GM12878 (cell line): ENCODE results near the gene SEC31B. TPM values are rescaled to one million over a fixed set of nuclear protein-coding genes. Genes with fewer than 3 reads are reported as not detected.

Experiments
- ATAC-seq: fragments of 200-7000 bp; cut with Tn5 transposase; 3 replicates; pipeline ENCODE4 v1.9.1; 2020; ENCODE audit warnings: mild to moderate bottlenecking, moderate library complexity
- BruUV-seq: library from RNA; stranded (reverse); fragments of 400-500 nt; replicated peaks from 2 replicates; lab custom pipeline; 2021; lab: Mats Ljungman, UMichigan
- CTCF ChIA-PET: fragments of 300-600 bp; sonication (Branson Sonifier 250); formaldehyde crosslinking; extraction: SDS; loops from one replicate; lab custom pipeline; 2021; ENCODE audit warnings: inconsistent platforms; lab: Yijun Ruan, JAX
- POLR2A ChIA-PET: fragments of 350-600 bp; formaldehyde crosslinking; extraction: SDS; loops from one replicate; lab custom pipeline; 2021; ENCODE audit warnings: inconsistent platforms; lab: Charles Lee
- RAD21 ChIA-PET: fragments of 300-600 bp; sonication (Branson Sonifier 250); formaldehyde crosslinking; loops from one replicate; lab custom pipeline; 2023; ENCODE audit warnings: antibody characterized with exemption; ENCODE audit not compliant: unreplicated experiment; lab: Charles Lee
- SMC1A ChIA-PET: fragments of 300-600 bp; sonication (Branson Sonifier 250); formaldehyde crosslinking; loops from one replicate; lab custom pipeline; 2023; ENCODE audit not compliant: unreplicated experiment, uncharacterized antibody; lab: Charles Lee
- DNase-seq: peaks from one replicate; pipeline ENCODE4 v3.0.0-alpha.2; 2011; ENCODE audit warnings: low read depth, low spot score
- FAIRE-seq: peaks from 3 replicates; lab custom pipeline; 2011; peaks lifted over from hg19 to GRCh38; lab: Jason Lieb, UNC
- H2AFZ ChIP-seq: 2 replicates; pipeline ENCODE4 v1.6.0; 2011; ENCODE audit warnings: low read depth, low read length, control low read depth; ENCODE audit not compliant: control insufficient read depth
- H3K27ac ChIP-seq: 2 replicates; pipeline ENCODE4 v1.5.1; 2011; ENCODE audit warnings: control low read depth; ENCODE audit not compliant: control insufficient read depth, insufficient read depth
- H3K27me3 ChIP-seq, 2 experiments: replicated peaks in 1 of 2; 2 replicates each; pipeline versions ENCODE4 v1.6.0 to v1.6.1; 2011; ENCODE audit warnings: low read length in 1 of 2; ENCODE audit not compliant: control insufficient read depth in 2 of 2, insufficient read depth in 2 of 2
- H3K36me3 ChIP-seq, 2 experiments: 2 replicates each; pipeline ENCODE4 v1.5.1; 2011; ENCODE audit warnings: low read length in 1 of 2; ENCODE audit not compliant: control insufficient read depth in 2 of 2, insufficient read depth in 2 of 2
- H3K4me1 ChIP-seq: 2 replicates; pipeline ENCODE4 v1.6.1; 2011; ENCODE audit warnings: mild to moderate bottlenecking, low read length, moderate library complexity, mixed read lengths; ENCODE audit not compliant: control insufficient read depth, insufficient read depth
- H3K4me2 ChIP-seq: 2 replicates; pipeline ENCODE4 v1.6.0; 2011; ENCODE audit warnings: control low read depth; ENCODE audit not compliant: control insufficient read depth, insufficient read depth
- H3K4me3 ChIP-seq: fragments of 200-600 bp; sonication (generic); 2 replicates; pipeline ENCODE4 v1.5.1; 2016
- H3K79me2 ChIP-seq: 2 replicates; pipeline ENCODE4 v1.6.0; 2011; ENCODE audit warnings: low read length; ENCODE audit not compliant: control insufficient read depth, insufficient read depth
- H3K9ac ChIP-seq: 2 replicates; pipeline ENCODE4 v1.8.0; 2011; ENCODE audit warnings: low read length, control low read depth, mixed read lengths; ENCODE audit not compliant: control insufficient read depth, insufficient read depth
- H3K9me3 ChIP-seq: replicated peaks from 3 replicates; pipeline ENCODE4 v1.5.1; 2011; ENCODE audit warnings: mild to moderate bottlenecking, low read length; ENCODE audit not compliant: control insufficient read depth, insufficient read depth
- H4K20me1 ChIP-seq: 2 replicates; pipeline ENCODE4 v1.6.0; 2011; ENCODE audit not compliant: control insufficient read depth, insufficient read depth
- CREB1 ChIP-seq: IDR thresholded peaks from 2 replicates; pipeline ENCODE4 v1.6.1; 2012; ENCODE audit warnings: low read depth, mild to moderate bottlenecking, inconsistent platforms
- HDAC2 ChIP-seq: fragments of 200-600 bp; sonication (generic); IDR thresholded peaks from 2 replicates; pipeline ENCODE4 v1.6.1; 2017
- IKZF2 ChIP-seq, 2 experiments: fragments of 450-650 bp; IDR thresholded peaks; 2 replicates each; pipeline ENCODE4 v1.6.1; 2017; ENCODE audit warnings: mild to moderate bottlenecking in 2 of 2, moderate library complexity in 2 of 2
- MAX ChIP-seq: IDR thresholded peaks from 2 replicates; pipeline ENCODE4 v1.6.1; 2012; ENCODE audit warnings: low read depth, low read length, improper control_type of control experiment
- MLLT1 ChIP-seq: fragments of 450-650 bp; IDR thresholded peaks from 2 replicates; pipeline ENCODE4 v1.6.1; 2016; ENCODE audit warnings: mild to moderate bottlenecking
- PAX8 ChIP-seq: fragments of 450-650 bp; IDR thresholded peaks from 2 replicates; pipeline ENCODE4 v1.6.1; 2017; ENCODE audit warnings: mild to moderate bottlenecking, moderate library complexity
- POLR2AphosphoS5 ChIP-seq: IDR thresholded peaks from 2 replicates; pipeline ENCODE4 v1.6.1; 2011; ENCODE audit warnings: mild to moderate bottlenecking, low read length, inconsistent platforms
- STAT3 ChIP-seq: IDR thresholded peaks from 2 replicates; pipeline ENCODE4 v1.6.1; 2011; ENCODE audit warnings: low read depth, low read length, improper control_type of control experiment
- TBL1XR1 ChIP-seq: IDR thresholded peaks from 2 replicates; pipeline ENCODE4 v1.6.1; 2012; ENCODE audit warnings: low read depth, low read length, improper control_type of control experiment
- YY1 ChIP-seq: IDR thresholded peaks from 2 replicates; pipeline ENCODE4 v1.6.1; 2011; ENCODE audit warnings: low read depth, mild to moderate bottlenecking, low read length
- WGBS: methylation state at CpG from one replicate; pipeline ENCODE4 v1.1.6; 2016; ENCODE audit warnings: low lambda C conversion rate; ENCODE audit not compliant: insufficient replicate concordance, insufficient coverage; ENCODE audit errors: missing lambda C conversion rate; 5-methylcytosine and 5-hydroxymethylcytosine counted together
- in situ Hi-C: fragments of 300-500 bp; cut with MboI; formaldehyde crosslinking; loops from 9 replicates; pipeline ENCODE4 v1.14.3; 2018; ENCODE audit warnings: mixed read lengths
- intact Hi-C: fragments of 100-400 bp; cut with micrococcal nuclease; formaldehyde crosslinking; loops from one replicate; pipeline ENCODE4 v1.14.2; 2022; ENCODE audit not compliant: unreplicated experiment
- polyA plus RNA-seq, 11 experiments: library from polyadenylated mRNA; depleted of rRNA in 4 of 11; unstranded in 6 of 11; stranded (reverse) in 5 of 11; fragments of >200 nt; fragmentation: Nextera tagmentation in 4 of 11; fragmentation: Illumina TruSeq in 1 of 11; extraction: Ambion mirVana in 4 of 11; extraction: Trizol in 1 of 11; gene quantifications; 1 replicate in 1 of 11; 2 replicates in 10 of 11; pipeline versions ENCODE4 v1.2.1 to v1.2.3, GENCODE V29; 2011 to 2016; ENCODE audit warnings: inconsistent platforms in 2 of 11, missing spikeins in 2 of 11, low read depth in 1 of 11
- total RNA-seq, 4 experiments: library from RNA; depleted of rRNA in 3 of 4; stranded (reverse); fragments of >200 nt in 3 of 4; fragmentation: Illumina TruSeq in 1 of 4; extraction: Trizol in 1 of 4; gene quantifications; 2 replicates each; pipeline versions ENCODE4 v1.2.1 to v1.2.3, GENCODE V29; 2013 to 2021
- TF ChIP-seq, protein P1 (sequence below): IDR thresholded peaks from 2 replicates; pipeline ENCODE4 v1.6.1; 2012; ENCODE audit warnings: mild to moderate bottlenecking, low read depth, low read length

Gene SEC31B
- total and polyA plus RNA-seq, 10 of the 15 experiments (the other 5 are each of a cell fraction or from before 2014, with no cell fraction given): 3.4 to 24.3 (median 9.9) TPM

GRCh38 chr10:100528921-100529474 is 9.3 kb upstream of the SEC31B start:
- H3K79me2 ChIP-seq: peaks cover 35% of the 10 kb centered on the region
- peak overlapping the region; percentile 87 for H3K4me2 ChIP-seq
- H2AFZ ChIP-seq: peak overlapping the region; percentile 98
- no TSS peak for BruUV-seq
- in situ Hi-C loops: no loop called here
- H3K9ac ChIP-seq: peak overlapping the region; percentile 98
- intact Hi-C loops: no loop called here
- CTCF ChIA-PET: interaction anchor here (1.5 to 2.8 kb wide), 3 partner anchors 11 to 95 kb away, joined by 3 to 37 read pairs (median 11); no protein-coding TSS in a partner anchor
- DNase-seq: no peak
- H3K27me3 ChIP-seq: no peaks in the 10 kb centered on the region
- no peaks in the 10 kb centered on the region; the same call in 2 of the 3 replicates for H3K9me3 ChIP-seq
- H3K4me3 ChIP-seq: peak overlapping the region; percentile 95
- peaks cover 3% of the 10 kb centered on the region; the same call in 1 of the 2 replicates for H3K4me1 ChIP-seq
- H3K36me3 ChIP-seq: peaks cover 9 to 26% of the 10 kb centered on the region in 2 experiments
- TF ChIP-seq, protein P1, sequence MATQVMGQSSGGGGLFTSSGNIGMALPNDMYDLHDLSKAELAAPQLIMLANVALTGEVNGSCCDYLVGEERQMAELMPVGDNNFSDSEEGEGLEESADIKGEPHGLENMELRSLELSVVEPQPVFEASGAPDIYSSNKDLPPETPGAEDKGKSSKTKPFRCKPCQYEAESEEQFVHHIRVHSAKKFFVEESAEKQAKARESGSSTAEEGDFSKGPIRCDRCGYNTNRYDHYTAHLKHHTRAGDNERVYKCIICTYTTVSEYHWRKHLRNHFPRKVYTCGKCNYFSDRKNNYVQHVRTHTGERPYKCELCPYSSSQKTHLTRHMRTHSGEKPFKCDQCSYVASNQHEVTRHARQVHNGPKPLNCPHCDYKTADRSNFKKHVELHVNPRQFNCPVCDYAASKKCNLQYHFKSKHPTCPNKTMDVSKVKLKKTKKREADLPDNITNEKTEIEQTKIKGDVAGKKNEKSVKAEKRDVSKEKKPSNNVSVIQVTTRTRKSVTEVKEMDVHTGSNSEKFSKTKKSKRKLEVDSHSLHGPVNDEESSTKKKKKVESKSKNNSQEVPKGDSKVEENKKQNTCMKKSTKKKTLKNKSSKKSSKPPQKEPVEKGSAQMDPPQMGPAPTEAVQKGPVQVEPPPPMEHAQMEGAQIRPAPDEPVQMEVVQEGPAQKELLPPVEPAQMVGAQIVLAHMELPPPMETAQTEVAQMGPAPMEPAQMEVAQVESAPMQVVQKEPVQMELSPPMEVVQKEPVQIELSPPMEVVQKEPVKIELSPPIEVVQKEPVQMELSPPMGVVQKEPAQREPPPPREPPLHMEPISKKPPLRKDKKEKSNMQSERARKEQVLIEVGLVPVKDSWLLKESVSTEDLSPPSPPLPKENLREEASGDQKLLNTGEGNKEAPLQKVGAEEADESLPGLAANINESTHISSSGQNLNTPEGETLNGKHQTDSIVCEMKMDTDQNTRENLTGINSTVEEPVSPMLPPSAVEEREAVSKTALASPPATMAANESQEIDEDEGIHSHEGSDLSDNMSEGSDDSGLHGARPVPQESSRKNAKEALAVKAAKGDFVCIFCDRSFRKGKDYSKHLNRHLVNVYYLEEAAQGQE: no peak
- no peak for TF ChIP-seq TBL1XR1
- no peak for TF ChIP-seq MAX
- no peak for TF ChIP-seq PAX8
- no peak for TF ChIP-seq CREB1
- TF ChIP-seq STAT3: no peak
- TF ChIP-seq POLR2AphosphoS5: 0 out of 2 replicates have a peak, but pooled peaks have one; percentile 3
- 0 out of 2 replicates have a peak, but pooled peaks have one; percentile 10 for TF ChIP-seq YY1
- no peak for TF ChIP-seq HDAC2
- TF ChIP-seq MLLT1: no peak
- 0 out of 4 replicates have a peak, but pooled peaks of 1 of the 2 experiments have one; percentile 5 for TF ChIP-seq IKZF2 (IDR thresholded peaks at IDR 0.05)
- SMC1A ChIA-PET: interaction anchor here (2.2 to 3.1 kb wide), 2 partner anchors 12 to 35 kb away, joined by 5 to 23 read pairs; no protein-coding TSS in a partner anchor
- POLR2A ChIA-PET: no interaction called here
- RAD21 ChIA-PET: interaction anchor here (2.4 kb wide), 1 partner anchor 10 kb away, joined by 11 read pairs; no protein-coding TSS in a partner anchor
- no peak for FAIRE-seq
- no peaks in the 10 kb centered on the region for H4K20me1 ChIP-seq
- peak; percentile 29 for ATAC-seq
- WGBS: 1% methylated on average over 18 of the region's 18 CpGs
- H3K27ac ChIP-seq: peak overlapping the region; percentile 91
